ENCODE results near the gene PPID.

GRCh38 chr4:158762553-158762952 lies 39.4 kb upstream of the PPID start:
- TF ChIP-seq EZH2 (IDR thresholded peaks at IDR 0.05; ENCODE audit: low read length, unreplicated experiment) (no peak), CTCF (conservative IDR thresholded peaks at IDR 0.05; ENCODE audit: low read depth, low read length) (no peak), EZH2phosphoT487 (IDR thresholded peaks at IDR 0.05; ENCODE audit: borderline replicate concordance, low read length) (no peak)

Data from PC-3 (cell line).